ENCODE data around the gene ADGRD1.

The ADGRD1 gene

GRCh38 chr12:131006036-131006735 is 52.5 kb downstream of the ADGRD1 start:
- H3K4me3 ChIP-seq (ENCODE audit: low read length): no peak overlapping the region
- no peaks in the 10 kb centered on the region for H3K9me2 ChIP-seq (replicated peaks; ENCODE audit: control insufficient read depth, low read length)
- H3K27ac ChIP-seq (ENCODE audit: low read depth, low read length): no peak overlapping the region
- TF ChIP-seq EZH2phosphoT487 (IDR thresholded peaks at IDR 0.05; ENCODE audit: borderline replicate concordance, low read length) (no peak), CTCF (IDR thresholded peaks at IDR 0.05; ENCODE audit: low read depth, low read length, poor library complexity, severe bottlenecking) (no peak)
- H3K79me2 ChIP-seq (ENCODE audit: control insufficient read depth, low read length): no peaks in the 10 kb centered on the region
- H4K20me1 ChIP-seq (ENCODE audit: control insufficient read depth, insufficient read depth, low read depth, low read length): no peaks in the 10 kb centered on the region
- no peaks in the 10 kb centered on the region for H3K9me3 ChIP-seq (ENCODE audit: control insufficient read depth, insufficient read depth, low read length)
- no peak overlapping the region for H3K4me2 ChIP-seq (ENCODE audit: low read length)
- H3K27me3 ChIP-seq (ENCODE audit: control insufficient read depth, low read length): no peaks in the 10 kb centered on the region
- no peaks in the 10 kb centered on the region for H3F3A ChIP-seq (ENCODE audit: control insufficient read depth, insufficient read depth)
- H3K4me1 ChIP-seq (ENCODE audit: control insufficient read depth, low read length): peaks cover 17% of the 10 kb centered on the region
- H3K36me3 ChIP-seq (ENCODE audit: control insufficient read depth, low read length): no peaks in the 10 kb centered on the region

- no peaks in the 10 kb centered on the region for H3K9me2 ChIP-seq (replicated peaks; ENCODE audit: control insufficient read depth, low read length)
- H3K4me1 ChIP-seq (ENCODE audit: control insufficient read depth, low read length): peaks cover 10% of the 10 kb centered on the region
- TF ChIP-seq CTCF (IDR thresholded peaks at IDR 0.05; ENCODE audit: low read depth, low read length, poor library complexity, severe bottlenecking): no peak
- TF ChIP-seq EZH2phosphoT487 (IDR thresholded peaks at IDR 0.05; ENCODE audit: borderline replicate concordance, low read length): no peak
- no peaks in the 10 kb centered on the region for H3F3A ChIP-seq (ENCODE audit: control insufficient read depth, insufficient read depth)
- H3K9me3 ChIP-seq (ENCODE audit: control insufficient read depth, insufficient read depth, low read length): no peaks in the 10 kb centered on the region
- H3K4me3 ChIP-seq (ENCODE audit: low read length): no peak overlapping the region
- H4K20me1 ChIP-seq (ENCODE audit: control insufficient read depth, insufficient read depth, low read depth, low read length): no peaks in the 10 kb centered on the region
- no peaks in the 10 kb centered on the region for H3K27me3 ChIP-seq (ENCODE audit: control insufficient read depth, low read length)
- H3K79me2 ChIP-seq (ENCODE audit: control insufficient read depth, low read length): no peaks in the 10 kb centered on the region
- no peak overlapping the region for H3K4me2 ChIP-seq (ENCODE audit: low read length)
- H3K27ac ChIP-seq (ENCODE audit: low read depth, low read length): no peak overlapping the region
- no peaks in the 10 kb centered on the region for H3K36me3 ChIP-seq (ENCODE audit: control insufficient read depth, low read length)
Measured at GRCh38 chr12:131007031-131007739, 53.5 kb downstream of the ADGRD1 start.

GRCh38 chr12:131007740-131008117 is 54.0 kb downstream of the ADGRD1 start:
- H3K27ac ChIP-seq (ENCODE audit: low read depth, low read length): no peak overlapping the region
- no peaks in the 10 kb centered on the region for H4K20me1 ChIP-seq (ENCODE audit: control insufficient read depth, insufficient read depth, low read depth, low read length)
- H3K4me1 ChIP-seq (ENCODE audit: control insufficient read depth, low read length): peaks cover 4% of the 10 kb centered on the region

More at GRCh38 chr12:131007740-131008117, 54.0 kb downstream of the ADGRD1 start:
- no peaks in the 10 kb centered on the region for H3F3A ChIP-seq (ENCODE audit: control insufficient read depth, insufficient read depth)
- no peaks in the 10 kb centered on the region for H3K9me2 ChIP-seq (replicated peaks; ENCODE audit: control insufficient read depth, low read length)
- no peak overlapping the region for H3K4me2 ChIP-seq (ENCODE audit: low read length)
- TF ChIP-seq CTCF (IDR thresholded peaks at IDR 0.05; ENCODE audit: low read depth, low read length, poor library complexity, severe bottlenecking): no peak
- no peak for TF ChIP-seq EZH2phosphoT487 (IDR thresholded peaks at IDR 0.05; ENCODE audit: borderline replicate concordance, low read length)
- H3K9me3 ChIP-seq (ENCODE audit: control insufficient read depth, insufficient read depth, low read length): no peaks in the 10 kb centered on the region
- no peaks in the 10 kb centered on the region for H3K79me2 ChIP-seq (ENCODE audit: control insufficient read depth, low read length)
- no peak overlapping the region for H3K4me3 ChIP-seq (ENCODE audit: low read length)
- no peaks in the 10 kb centered on the region for H3K36me3 ChIP-seq (ENCODE audit: control insufficient read depth, low read length)
- H3K27me3 ChIP-seq (ENCODE audit: control insufficient read depth, low read length): no peaks in the 10 kb centered on the region
